ENCODE measurements around the gene TXNRD2. TPM values are rescaled to one million over a fixed set of nuclear protein-coding genes. Genes with fewer than 3 reads are reported as not detected.

Gene TXNRD2
- total RNA-seq, 1 donor from 2014 or later: 0.19 TPM

GRCh38 chr22:19901577-19902244 lies 39.9 kb downstream of the TXNRD2 start:
- Histone ChIP-seq H4K20me1 (ENCODE audit: low read depth) (no peaks in the 10 kb centered on the region), H3K27me3 (no peaks in the 10 kb centered on the region), H3K9me3 (ENCODE audit: low read depth) (no peaks in the 10 kb centered on the region), H3K27ac (no peak overlapping the region), H3F3A (ENCODE audit: low read depth) (peaks cover 8% of the 10 kb centered on the region), H3K79me2 (ENCODE audit: low read depth) (no peaks in the 10 kb centered on the region), H3K4me1 (peaks cover 19% of the 10 kb centered on the region), H3K4me2 (peak overlapping the region; percentile 36), H3K9ac (no peak overlapping the region), H2AFZ (replicated peaks) (no peak overlapping the region), H3K4me3 (no peak overlapping the region), H3K36me3 (no peaks in the 10 kb centered on the region)
- no peak for DNase-seq (ENCODE audit: low spot score)
- Mint-ChIP-seq H3K4me1 (peaks cover 54% of the 10 kb centered on the region), H3K36me3 (no peaks in the 10 kb centered on the region), H3K9me3 (no peaks in the 10 kb centered on the region), H3K4me3 (no peak overlapping the region), H3K27ac (peak overlapping the region; percentile 16), H3K27me3 (ENCODE audit: insufficient read depth, low read depth) (peaks cover 6% of the 10 kb centered on the region)
- TF ChIP-seq EZH2phosphoT487 (IDR thresholded peaks at IDR 0.05): no peak
- TF ChIP-seq, protein P1, sequence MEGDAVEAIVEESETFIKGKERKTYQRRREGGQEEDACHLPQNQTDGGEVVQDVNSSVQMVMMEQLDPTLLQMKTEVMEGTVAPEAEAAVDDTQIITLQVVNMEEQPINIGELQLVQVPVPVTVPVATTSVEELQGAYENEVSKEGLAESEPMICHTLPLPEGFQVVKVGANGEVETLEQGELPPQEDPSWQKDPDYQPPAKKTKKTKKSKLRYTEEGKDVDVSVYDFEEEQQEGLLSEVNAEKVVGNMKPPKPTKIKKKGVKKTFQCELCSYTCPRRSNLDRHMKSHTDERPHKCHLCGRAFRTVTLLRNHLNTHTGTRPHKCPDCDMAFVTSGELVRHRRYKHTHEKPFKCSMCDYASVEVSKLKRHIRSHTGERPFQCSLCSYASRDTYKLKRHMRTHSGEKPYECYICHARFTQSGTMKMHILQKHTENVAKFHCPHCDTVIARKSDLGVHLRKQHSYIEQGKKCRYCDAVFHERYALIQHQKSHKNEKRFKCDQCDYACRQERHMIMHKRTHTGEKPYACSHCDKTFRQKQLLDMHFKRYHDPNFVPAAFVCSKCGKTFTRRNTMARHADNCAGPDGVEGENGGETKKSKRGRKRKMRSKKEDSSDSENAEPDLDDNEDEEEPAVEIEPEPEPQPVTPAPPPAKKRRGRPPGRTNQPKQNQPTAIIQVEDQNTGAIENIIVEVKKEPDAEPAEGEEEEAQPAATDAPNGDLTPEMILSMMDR (IDR thresholded peaks at IDR 0.05): no peak
- TF ChIP-seq EZH2 (IDR thresholded peaks at IDR 0.05): no peak

- Histone ChIP-seq H3K9me3 (ENCODE audit: low read depth) (no peaks in the 10 kb centered on the region), H3K9ac (no peak overlapping the region), H3K27ac (no peak overlapping the region), H4K20me1 (ENCODE audit: low read depth) (no peaks in the 10 kb centered on the region), H3K27me3 (no peaks in the 10 kb centered on the region), H3F3A (ENCODE audit: low read depth) (peaks cover 8% of the 10 kb centered on the region), H3K36me3 (no peaks in the 10 kb centered on the region), H3K4me2 (no peak overlapping the region), H2AFZ (replicated peaks) (no peak overlapping the region), H3K4me3 (no peak overlapping the region), H3K4me1 (peaks cover 19% of the 10 kb centered on the region), H3K79me2 (ENCODE audit: low read depth) (no peaks in the 10 kb centered on the region)
- peaks cover 54% of the 10 kb centered on the region for H3K4me1 Mint-ChIP-seq
- H3K27me3 Mint-ChIP-seq (ENCODE audit: insufficient read depth, low read depth): peaks cover 9% of the 10 kb centered on the region
- H3K36me3 Mint-ChIP-seq: no peaks in the 10 kb centered on the region
- TF ChIP-seq EZH2phosphoT487 (IDR thresholded peaks at IDR 0.05): no peak
- TF ChIP-seq, protein P1 (IDR thresholded peaks at IDR 0.05): no peak
- TF ChIP-seq EZH2 (IDR thresholded peaks at IDR 0.05): no peak
- H3K27ac Mint-ChIP-seq: peak overlapping the region; percentile 16
- no peaks in the 10 kb centered on the region for H3K9me3 Mint-ChIP-seq
- no peak overlapping the region for H3K4me3 Mint-ChIP-seq
- no peak for DNase-seq (ENCODE audit: low spot score)
These were observed 40.7 kb downstream of the TXNRD2 start for GRCh38 chr22:19900707-19901436.

- no peak overlapping the region for H3K9ac ChIP-seq
- H3K4me2 ChIP-seq: no peak overlapping the region
- H3K27ac ChIP-seq: no peak overlapping the region
- Mint-ChIP-seq H3K27ac (peak overlapping the region; percentile 78), H3K27me3 (ENCODE audit: insufficient read depth, low read depth) (peaks cover 12% of the 10 kb centered on the region), H3K36me3 (no peaks in the 10 kb centered on the region), H3K4me1 (peaks cover 46% of the 10 kb centered on the region), H3K4me3 (no peak overlapping the region), H3K9me3 (no peaks in the 10 kb centered on the region)
- H3K4me1 ChIP-seq: peaks cover 19% of the 10 kb centered on the region
- H3K27me3 ChIP-seq: peaks cover 6% of the 10 kb centered on the region
- H3K79me2 ChIP-seq (ENCODE audit: low read depth): no peaks in the 10 kb centered on the region
- no peak overlapping the region for H2AFZ ChIP-seq (replicated peaks)
- H3K4me3 ChIP-seq: no peak overlapping the region
- DNase-seq (ENCODE audit: low spot score): no peak
- no peaks in the 10 kb centered on the region for H3K9me3 ChIP-seq (ENCODE audit: low read depth)
- TF ChIP-seq EZH2 (IDR thresholded peaks at IDR 0.05): no peak
- TF ChIP-seq, protein P1 (IDR thresholded peaks at IDR 0.05): no peak
- TF ChIP-seq EZH2phosphoT487 (IDR thresholded peaks at IDR 0.05): no peak
- no peaks in the 10 kb centered on the region for H3K36me3 ChIP-seq
- no peaks in the 10 kb centered on the region for H4K20me1 ChIP-seq (ENCODE audit: low read depth)
- H3F3A ChIP-seq (ENCODE audit: low read depth): peaks cover 8% of the 10 kb centered on the region
These were observed 42.6 kb downstream of the TXNRD2 start for GRCh38 chr22:19898831-19899567.
